Neutrophil (primary cell): ENCODE data around the gene CYP4F8.

Source experiments
- H3K27ac ChIP-seq: fragments of 200-600 bp; sonication (generic); 2 replicates; pipeline ENCODE4 v1.5.1; 2016; ENCODE audit warnings: mild to moderate bottlenecking, moderate library complexity
- H3K27me3 ChIP-seq: fragments of 200-600 bp; sonication (generic); 2 replicates; pipeline ENCODE4 v1.6.0; 2016; ENCODE audit warnings: mild to moderate bottlenecking
- H3K36me3 ChIP-seq: fragments of 200-600 bp; sonication (generic); 2 replicates; pipeline ENCODE4 v1.5.1; 2017
- H3K4me1 ChIP-seq, 2 experiments: fragments of 200-600 bp in 1 of 2; sonication (generic) in 1 of 2; 1 replicate in 1 of 2; 2 replicates in 1 of 2; pipeline versions ENCODE4 v1.5.1 to v1.6.1; 2013 to 2016; ENCODE audit warnings: low read depth in 1 of 2, low read length in 1 of 2, mild to moderate bottlenecking in 1 of 2, moderate library complexity in 1 of 2; ENCODE audit not compliant: control insufficient read depth in 1 of 2, insufficient read depth in 1 of 2
- H3K4me3 ChIP-seq, 2 experiments: fragments of 200-600 bp in 1 of 2; sonication (generic) in 1 of 2; 1 replicate in 1 of 2; 2 replicates in 1 of 2; pipeline ENCODE4 v1.5.1; 2013 to 2016; ENCODE audit warnings: low read depth in 1 of 2, low read length in 1 of 2, mild to moderate bottlenecking in 1 of 2, moderate library complexity in 1 of 2
- H3K9me3 ChIP-seq: fragments of 200-600 bp; sonication (generic); 2 replicates; pipeline ENCODE4 v1.5.1; 2016
- CTCF ChIP-seq: fragments of 200-600 bp; sonication (generic); IDR thresholded peaks from 2 replicates; pipeline ENCODE4 v1.5.1; 2016; ENCODE audit warnings: antibody characterized with exemption

Gene CYP4F8

GRCh38 chr19:15629003-15629880, 14.2 kb downstream of the CYP4F8 start:
- Histone ChIP-seq H3K27ac (peak overlapping the region; percentile 70), H3K9me3 (no peaks in the 10 kb centered on the region), H3K27me3 (peaks cover 11% of the 10 kb centered on the region), H3K4me1 (peaks cover 52 to 63% of the 10 kb centered on the region in 2 experiments), H3K4me3 (peak overlapping the region; percentile 38 to 47), H3K36me3 (no peaks in the 10 kb centered on the region)
- peak; percentile 97 for TF ChIP-seq CTCF

DNA sequence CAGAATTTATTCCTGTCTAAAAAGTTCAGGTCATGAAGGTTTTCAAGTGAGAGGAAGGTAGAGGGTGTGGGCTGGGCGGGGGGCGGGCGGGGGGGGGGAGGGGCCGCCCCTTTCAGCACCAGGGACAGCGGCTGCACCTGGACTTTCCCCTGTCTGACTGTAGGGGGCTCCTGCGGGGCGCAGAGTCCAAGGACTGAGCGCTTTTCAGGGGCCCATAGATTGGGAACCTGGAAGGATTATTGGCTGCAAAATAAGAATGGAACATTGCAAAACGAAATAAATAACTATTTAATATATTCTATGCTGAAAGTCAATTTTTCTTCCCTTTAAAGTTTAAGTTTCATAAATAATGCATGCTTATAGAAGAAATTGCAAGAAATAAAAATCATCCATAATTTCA, 16.8 kb downstream of the CYP4F8 start:
- H3K36me3 ChIP-seq: no peaks in the 10 kb centered on the region
- peak overlapping the region; percentile 90 for H3K27ac ChIP-seq
- H3K4me3 ChIP-seq: no peak overlapping the region
- TF ChIP-seq CTCF: peak; percentile 70
- no peaks in the 10 kb centered on the region for H3K9me3 ChIP-seq
- no peaks in the 10 kb centered on the region for H3K27me3 ChIP-seq
- peaks cover 78 to 83% of the 10 kb centered on the region in 2 experiments for H3K4me1 ChIP-seq

DNA sequence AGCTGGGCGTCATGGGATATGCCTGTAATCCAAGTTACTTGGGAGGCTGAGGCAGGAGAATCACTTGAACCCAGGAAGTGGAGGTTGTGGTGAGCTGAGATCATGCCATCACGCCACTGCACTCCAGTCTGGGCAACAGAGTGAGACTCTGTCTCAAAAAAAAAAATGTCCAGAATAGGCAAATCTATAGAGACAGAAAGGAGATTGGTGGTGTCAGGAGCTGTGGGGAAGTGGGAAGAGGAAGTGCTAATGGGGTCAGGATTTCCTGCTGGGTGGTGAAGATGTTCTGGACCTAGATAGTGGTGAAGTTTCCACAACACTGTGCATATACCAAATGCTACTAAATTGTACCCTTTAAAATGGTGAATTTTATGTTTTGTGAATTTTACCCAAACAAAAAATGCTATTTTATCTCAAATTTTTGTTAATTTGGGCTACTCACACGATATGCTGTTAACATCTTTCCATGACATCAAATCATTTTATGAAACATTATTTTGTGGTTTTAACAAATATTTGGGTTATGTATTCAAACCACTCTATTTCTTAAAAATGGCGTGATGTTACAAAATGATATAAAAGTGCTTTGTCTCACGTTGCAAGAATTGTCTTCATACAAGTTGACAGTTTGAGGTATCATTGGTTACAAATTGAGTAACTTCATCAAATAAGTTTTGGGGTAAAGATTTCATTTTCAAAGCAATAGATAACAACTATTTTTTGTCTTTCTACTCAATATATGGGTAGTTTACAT, 18.2 kb downstream of the CYP4F8 start:
- peak overlapping the region; percentile 18 to 27 for H3K4me3 ChIP-seq
- H3K27me3 ChIP-seq: no peaks in the 10 kb centered on the region
- no peaks in the 10 kb centered on the region for H3K36me3 ChIP-seq
- TF ChIP-seq CTCF: no peak
- H3K9me3 ChIP-seq: no peaks in the 10 kb centered on the region
- H3K27ac ChIP-seq: peak overlapping the region; percentile 90
- H3K4me1 ChIP-seq: peaks cover 90 to 96% of the 10 kb centered on the region in 2 experiments

GRCh38 chr19:15634105-15634504, 19.1 kb downstream of the CYP4F8 start:
- H3K4me3 ChIP-seq: peak overlapping the region in 1 of 2 experiments; percentile 2
- no peaks in the 10 kb centered on the region for H3K36me3 ChIP-seq
- TF ChIP-seq CTCF: no peak
- peaks cover 94 to 97% of the 10 kb centered on the region in 2 experiments for H3K4me1 ChIP-seq
- peak overlapping the region; percentile 90 for H3K27ac ChIP-seq
- no peaks in the 10 kb centered on the region for H3K27me3 ChIP-seq
- H3K9me3 ChIP-seq: no peaks in the 10 kb centered on the region

- peak overlapping the region; percentile 90 for H3K27ac ChIP-seq
- H3K36me3 ChIP-seq: no peaks in the 10 kb centered on the region
- H3K27me3 ChIP-seq: no peaks in the 10 kb centered on the region
- H3K4me1 ChIP-seq: peaks cover 94 to 97% of the 10 kb centered on the region in 2 experiments
- no peak for TF ChIP-seq CTCF
- H3K9me3 ChIP-seq: no peaks in the 10 kb centered on the region
- peak overlapping the region in 1 of 2 experiments; percentile 19 for H3K4me3 ChIP-seq
Measured at GRCh38 chr19:15635016-15635805, 20.2 kb downstream of the CYP4F8 start.
